K562 (cell line): Measurements from ENCODE around the gene EVI5L. TPM values are rescaled to one million over a fixed set of nuclear protein-coding genes. Genes with fewer than 3 reads are reported as not detected.

Experiments used
- ATAC-seq: fragments of 200-7000 bp; cut with Tn5 transposase; 3 replicates; pipeline ENCODE4 v1.9.1; 2020; ENCODE audit warnings: moderate library complexity
- BruUV-seq: library from RNA; stranded (reverse); fragments of 400-500 nt; replicated peaks from 2 replicates; lab custom pipeline; 2021; lab: Mats Ljungman, UMichigan
- CTCF ChIA-PET: fragments of 300-600 bp; formaldehyde crosslinking; extraction: SDS; loops from one replicate; lab custom pipeline; 2021; ENCODE audit warnings: low intra/inter-chr PET ratio; lab: Yijun Ruan, JAX
- POLR2A ChIA-PET: fragments of 300-600, 350-650 bp; sonication (Branson Sonifier 250); formaldehyde crosslinking; extraction: SDS; loops from one replicate; lab custom pipeline; 2021; ENCODE audit warnings: antibody characterized with exemption, inconsistent platforms; lab: Yijun Ruan, JAX
- DNase-seq, 4 experiments: peaks; one replicate each; pipeline versions ENCODE4 v3.0.0 to v3.0.0-alpha.2; 2011 to 2018; ENCODE audit warnings: low spot score in 3 of 4, mixed read lengths in 3 of 4; ENCODE audit errors: extremely low read depth in 1 of 4
- FAIRE-seq: peaks from 2 replicates; lab custom pipeline; 2011; peaks lifted over from hg19 to GRCh38; lab: Jason Lieb, UNC
- H2AFZ ChIP-seq: 2 replicates; pipeline ENCODE4 v1.6.0; 2011; ENCODE audit warnings: low read depth, low read length, control low read depth, inconsistent platforms
- H3K27ac ChIP-seq: fragments of 200-600 bp; 3 replicates; pipeline ENCODE4 v1.8.0; 2011; ENCODE audit warnings: low read depth, mild to moderate bottlenecking, control low read depth, inconsistent platforms, low read length, moderate library complexity, mixed read lengths; ENCODE audit errors: extremely low read depth
- H3K27me3 ChIP-seq, 2 experiments: fragments of 300-600 bp in 1 of 2; 2 replicates in 1 of 2; 3 replicates in 1 of 2; pipeline versions ENCODE4 v1.6.0 to v1.8.0; 2011; ENCODE audit warnings: inconsistent platforms in 2 of 2, low read length in 2 of 2, mild to moderate bottlenecking in 1 of 2, mixed read lengths in 1 of 2, moderate library complexity in 1 of 2; ENCODE audit not compliant: control insufficient read depth in 2 of 2, insufficient read depth in 2 of 2
- H3K36me3 ChIP-seq: fragments of 300-600 bp; 3 replicates; pipeline ENCODE4 v1.8.0; 2011; ENCODE audit warnings: mild to moderate bottlenecking, low read length, inconsistent platforms; ENCODE audit not compliant: control insufficient read depth, insufficient read depth
- H3K4me1 ChIP-seq, 2 experiments: fragments of 200-600 bp in 1 of 2; replicated peaks in 1 of 2; 2 replicates in 1 of 2; 3 replicates in 1 of 2; pipeline versions ENCODE4 v1.5.1 to v1.8.0; 2011; ENCODE audit warnings: inconsistent platforms in 2 of 2, low read length in 2 of 2, mild to moderate bottlenecking in 1 of 2, mixed read lengths in 1 of 2, moderate library complexity in 1 of 2; ENCODE audit not compliant: control insufficient read depth in 2 of 2, insufficient read depth in 2 of 2
- H3K4me2 ChIP-seq: 2 replicates; pipeline ENCODE4 v1.6.1; 2011; ENCODE audit warnings: low read length, control low read depth, inconsistent platforms, mixed read lengths; ENCODE audit not compliant: insufficient read depth
- H3K4me3 ChIP-seq: fragments of 200-600 bp; sonication (generic), shearing (Covaris generic); 2 replicates; pipeline ENCODE4 v1.5.1; 2016; ENCODE audit warnings: control low read depth, inconsistent platforms
- H3K79me2 ChIP-seq: fragments of 200-600 bp; 3 replicates; pipeline ENCODE4 v1.8.0; 2011; ENCODE audit warnings: low read length, inconsistent platforms; ENCODE audit not compliant: control insufficient read depth, insufficient read depth
- H3K9ac ChIP-seq, 2 experiments: 2 replicates each; pipeline versions ENCODE4 v1.6.0 to v1.6.1; 2011; ENCODE audit warnings: low read depth in 2 of 2, low read length in 2 of 2, control low read depth in 1 of 2, inconsistent platforms in 1 of 2, mild to moderate bottlenecking in 1 of 2, mixed read lengths in 1 of 2; ENCODE audit not compliant: insufficient read depth in 1 of 2
- H3K9me1 ChIP-seq: one replicate; pipeline ENCODE4 v1.6.0; 2011; ENCODE audit warnings: inconsistent platforms, mild to moderate bottlenecking, low read length, moderate library complexity; ENCODE audit not compliant: control insufficient read depth, insufficient read depth
- H3K9me3 ChIP-seq: replicated peaks from 2 replicates; pipeline ENCODE4 v1.5.1; 2011; ENCODE audit warnings: low read depth, low read length, inconsistent platforms; ENCODE audit not compliant: control insufficient read depth, insufficient read depth
- H4K20me1 ChIP-seq: replicated peaks from 2 replicates; pipeline ENCODE4 v1.6.1; 2011; ENCODE audit warnings: low read length, inconsistent platforms, mixed read lengths; ENCODE audit not compliant: control insufficient read depth, insufficient read depth
- CC2D1A ChIP-seq: fragments of 450-650 bp; IDR thresholded peaks from 2 replicates; pipeline ENCODE4 v1.6.1; 2017; ENCODE audit warnings: mild to moderate bottlenecking
- FUS ChIP-seq: fragments of 200-400 bp; formaldehyde crosslinking; optimal IDR thresholded peaks from 2 replicates; pipeline ENCODE3; 2017; ENCODE audit warnings: low read depth, low read length
- JUN ChIP-seq, 2 experiments: sonication (generic) in 1 of 2; formaldehyde crosslinking in 1 of 2; IDR thresholded peaks; 2 replicates each; pipeline versions ENCODE4 v1.6.1 to v1.8.0; 2012 to 2022; ENCODE audit warnings: borderline replicate concordance in 2 of 2, mild to moderate bottlenecking in 2 of 2, improper control_type of control experiment in 1 of 2, low read depth in 1 of 2, low read length in 1 of 2, missing genetic modification reagents in 1 of 2
- POLR2G ChIP-seq: fragments of 200-400 bp; formaldehyde crosslinking; IDR thresholded peaks from 2 replicates; pipeline ENCODE4 v1.6.1; 2017; ENCODE audit warnings: low read depth, mild to moderate bottlenecking, antibody characterized with exemption, low read length, moderate library complexity
- PREB ChIP-seq: sonication (generic); formaldehyde crosslinking; IDR thresholded peaks from 2 replicates; pipeline ENCODE4 v1.8.1; 2023; ENCODE audit warnings: mild to moderate bottlenecking, missing genetic modification reagents
- SPI1 ChIP-seq: IDR thresholded peaks from 2 replicates; pipeline ENCODE4 v1.6.1; 2011; ENCODE audit warnings: low read depth, low read length, control low read depth, borderline replicate concordance
- ZBTB12 ChIP-seq: fragments of 250-450 bp; sonication (Bioruptor Pico); IDR thresholded peaks from 2 replicates; pipeline ENCODE4 v1.4.0; 2020
- ZNF143 ChIP-seq: sonication (generic); formaldehyde crosslinking; IDR thresholded peaks from 2 replicates; pipeline ENCODE4 v1.9.0; 2022; ENCODE audit warnings: mild to moderate bottlenecking, missing genetic modification reagents
- ZNF407 ChIP-seq: fragments of 450-650 bp; IDR thresholded peaks from 2 replicates; pipeline ENCODE4 v1.6.1; 2016; ENCODE audit warnings: low read depth
- WGBS: fragments of 100-300 bp; shearing (Covaris generic); methylation state at CpG from one replicate; pipeline ENCODE4 v1.1.6; 2016; ENCODE audit warnings: low coverage, mixed read lengths; ENCODE audit not compliant: insufficient coverage; ENCODE audit errors: missing lambda C conversion rate; 5-methylcytosine and 5-hydroxymethylcytosine counted together
- in situ Hi-C: fragments of 300-500 bp; cut with MboI; formaldehyde crosslinking; loops from 4 replicates; pipeline ENCODE4 v1.15.0; 2018; ENCODE audit warnings: inconsistent platforms, mixed read lengths
- intact Hi-C: fragments of 100-400 bp; cut with micrococcal nuclease; formaldehyde crosslinking; loops from 2 replicates; pipeline ENCODE4 v1.14.2; 2022
- polyA plus RNA-seq, 8 experiments: library from polyadenylated mRNA; depleted of rRNA in 4 of 8; stranded (reverse) in 5 of 8; unstranded in 3 of 8; fragments of >200 nt; fragmentation: Nextera tagmentation in 2 of 8; fragmentation: Illumina TruSeq in 1 of 8; extraction: Ambion mirVana in 2 of 8; extraction: Trizol in 1 of 8; gene quantifications; 2 replicates each; pipeline versions ENCODE4 v1.2.1 to v1.2.3, GENCODE V29; 2011 to 2014; ENCODE audit warnings: inconsistent platforms in 1 of 8, missing spikeins in 1 of 8
- total RNA-seq, 7 experiments: library from RNA; depleted of rRNA in 6 of 7; stranded (reverse); fragments of >200 nt in 6 of 7; fragmentation: Illumina TruSeq in 2 of 7; extraction: Trizol in 2 of 7; gene quantifications; 2 replicates each; pipeline versions ENCODE4 v1.2.1 to v1.2.3, GENCODE V29; 2011 to 2021; ENCODE audit warnings: low replicate concordance in 1 of 7

EVI5L gene
- total and polyA plus RNA-seq, 9 of the 15 experiments (the other 6 are each of a cell fraction or from before 2014, with no cell fraction given): 0.69 to 1.8 (median 1.2) TPM; not detected in 2

GRCh38 chr19:7856679-7857663 lies 27.0 kb downstream of the EVI5L start:
- DNase-seq: no peak
- peaks cover 0 to 2% of the 10 kb centered on the region in 2 experiments; a peak in 1 of 5 replicates for H3K27me3 ChIP-seq
- TF ChIP-seq JUN (IDR thresholded peaks at IDR 0.05; ENCODE audit: borderline replicate concordance, low read depth, low read length) (no peak), JUN (CRISPR knock-in tag; IDR thresholded peaks at IDR 0.05; ENCODE audit: borderline replicate concordance) (no peak), ZNF407 (no peak), SPI1 (no peak), POLR2G (no peak), ZNF143 (no peak), CC2D1A (peak; percentile 29; the same call in 1 of the 2 replicates), ZBTB12 (CRISPR knock-in tag) (no peak), PREB (CRISPR knock-in tag) (no peak), FUS (no peak)

More at GRCh38 chr19:7856679-7857663, 27.0 kb downstream of the EVI5L start:
- Histone ChIP-seq H3K27ac (peak overlapping the region; percentile 66; the same call in 1 of the 3 replicates), H3K9me3 (no peaks in the 10 kb centered on the region), H3K79me2 (no peaks in the 10 kb centered on the region), H3K4me3 (no peak overlapping the region), H2AFZ (peak overlapping the region; percentile 63), H3K9ac (peak overlapping the region in 1 of 2 experiments; percentile 88; a peak in 2 of 4 replicates), H3K4me2 (no peak overlapping the region), H3K36me3 (no peaks in the 10 kb centered on the region), H3K9me1 (peaks cover 6% of the 10 kb centered on the region), H4K20me1 (peaks cover 4% of the 10 kb centered on the region; the same call in 1 of the 2 replicates), H3K4me1 (peaks cover 22 to 78% of the 10 kb centered on the region in 2 experiments)
- CTCF ChIA-PET: no interaction called here
- POLR2A ChIA-PET: interaction anchor here (0.5 to 2.9 kb wide), 7 partner anchors 10 to 136 kb away, joined by 3 to 14 read pairs (median 3); partner anchors contain the start of gene MAP2K7
- FAIRE-seq: no peak
- 51% methylated on average over 29 of the region's 38 CpGs for WGBS
- intact Hi-C loops (no loop called here), in situ Hi-C loops (no loop called here)
- BruUV-seq: no TSS peak
- ATAC-seq: no peak
